ENCODE results near the gene WDR62. TPM values are rescaled to one million over a fixed set of nuclear protein-coding genes. Genes with fewer than 3 reads are reported as not detected.

WDR62 gene
- total RNA-seq, 2 experiments from 2014 or later = 44.5 to 60.2 TPM

GRCh38 chr19:36027696-36028095 lies 27.0 kb upstream of the WDR62 start:
- Histone ChIP-seq H3K79me2 (ENCODE audit: insufficient read depth, low read depth, low read length) (no peaks in the 10 kb centered on the region), H3K4me3 (ENCODE audit: low read depth, low read length, poor library complexity, severe bottlenecking) (no peak overlapping the region), H4K20me1 (ENCODE audit: insufficient read depth, low read length) (no peaks in the 10 kb centered on the region), H3K4me2 (ENCODE audit: low read length) (no peak overlapping the region), H2AFZ (ENCODE audit: low read length) (no peak overlapping the region), H3K36me3 (ENCODE audit: insufficient read depth, low read length) (no peaks in the 10 kb centered on the region; the same call in 1 of the 2 replicates), H3K4me1 (ENCODE audit: insufficient read depth, low read length, poor library complexity, severe bottlenecking) (no peaks in the 10 kb centered on the region), H3K27ac (ENCODE audit: low read depth, low read length, poor library complexity, severe bottlenecking) (no peak overlapping the region), H3K9me3 (ENCODE audit: low read length) (no peaks in the 10 kb centered on the region), H3K9me2 (ENCODE audit: insufficient read depth, low read length) (no peaks in the 10 kb centered on the region)
- intact Hi-C loops (cut with micrococcal nuclease; ENCODE audit: unreplicated experiment) = no loop called here
- ChIA-PET CTCF (ENCODE audit: unreplicated experiment) (no interaction called here), POLR2A (interaction anchor here (0.5 kb wide), 1 partner anchor 1892 kb away, joined by 4 read pairs; no protein-coding TSS in a partner anchor)
- no TSS peak for BruUV-seq (replicated peaks)
- TF ChIP-seq EZH2phosphoT487 (IDR thresholded peaks at IDR 0.05; ENCODE audit: borderline replicate concordance, low read depth, low read length) (no peak), CTCF (conservative IDR thresholded peaks at IDR 0.05; ENCODE audit: low read length) (no peak)
- no peak for DNase-seq (ENCODE audit: low spot score)

- TF ChIP-seq EZH2phosphoT487 (IDR thresholded peaks at IDR 0.05; ENCODE audit: borderline replicate concordance, low read depth, low read length) = no peak
- TF ChIP-seq CTCF (conservative IDR thresholded peaks at IDR 0.05; ENCODE audit: low read length) = no peak
- POLR2A ChIA-PET = no interaction called here
- Histone ChIP-seq H3K9me2 (ENCODE audit: insufficient read depth, low read length) (no peaks in the 10 kb centered on the region), H3K4me3 (ENCODE audit: low read depth, low read length, poor library complexity, severe bottlenecking) (no peak overlapping the region), H4K20me1 (ENCODE audit: insufficient read depth, low read length) (no peaks in the 10 kb centered on the region), H3K4me2 (ENCODE audit: low read length) (no peak overlapping the region), H3K79me2 (ENCODE audit: insufficient read depth, low read depth, low read length) (no peaks in the 10 kb centered on the region), H2AFZ (ENCODE audit: low read length) (no peak overlapping the region), H3K27ac (ENCODE audit: low read depth, low read length, poor library complexity, severe bottlenecking) (no peak overlapping the region), H3K4me1 (ENCODE audit: insufficient read depth, low read length, poor library complexity, severe bottlenecking) (no peaks in the 10 kb centered on the region), H3K9me3 (ENCODE audit: low read length) (no peaks in the 10 kb centered on the region), H3K36me3 (ENCODE audit: insufficient read depth, low read length) (no peaks in the 10 kb centered on the region)
- intact Hi-C loops (cut with micrococcal nuclease; ENCODE audit: unreplicated experiment) = no loop called here
- BruUV-seq (replicated peaks) = no TSS peak
- CTCF ChIA-PET (ENCODE audit: unreplicated experiment) = no interaction called here
- DNase-seq (ENCODE audit: low spot score) = no peak
Observed at GRCh38 chr19:36028313-36029041, 26.2 kb upstream of the WDR62 start.

Measured in OCI-LY7 (cell line).